Body of pancreas (tissue), 4 donors: Measurements from ENCODE around the gene LONRF2.

Experiments used
- CTCF ChIP-seq, 7 experiments: fragments of 450-650 bp in 4 of 7; fragments of 200-600 bp in 3 of 7; sonication (generic) in 3 of 7; IDR thresholded peaks; one replicate each; pipeline ENCODE4 v1.5.1; 2016 to 2019; ENCODE audit warnings: antibody characterized with exemption in 7 of 7
- POLR2A ChIP-seq, 3 donors: fragments of 450-650 bp; IDR thresholded peaks; one replicate each; pipeline ENCODE4 v1.6.1; 2016; ENCODE audit warnings: antibody characterized with exemption in 3 of 3, mild to moderate bottlenecking in 2 of 3

GRCh38 chr2:100223502-100223901 is 98.8 kb downstream of the LONRF2 start:
- TF ChIP-seq CTCF (IDR thresholded peaks at IDR 0.05) = no peak
- TF ChIP-seq POLR2A (IDR thresholded peaks at IDR 0.05) = no peak
